ENCODE results near the gene SULT1A1.
A peak's percentile ranks its signal among the peaks of the same experiment; 100 is the strongest.
"Not testable (repeated sequence)": the region's sequence is repeated elsewhere in the genome, so short reads cannot be mapped to it uniquely, and the experiment has no call there.

Gene SULT1A1

DNA sequence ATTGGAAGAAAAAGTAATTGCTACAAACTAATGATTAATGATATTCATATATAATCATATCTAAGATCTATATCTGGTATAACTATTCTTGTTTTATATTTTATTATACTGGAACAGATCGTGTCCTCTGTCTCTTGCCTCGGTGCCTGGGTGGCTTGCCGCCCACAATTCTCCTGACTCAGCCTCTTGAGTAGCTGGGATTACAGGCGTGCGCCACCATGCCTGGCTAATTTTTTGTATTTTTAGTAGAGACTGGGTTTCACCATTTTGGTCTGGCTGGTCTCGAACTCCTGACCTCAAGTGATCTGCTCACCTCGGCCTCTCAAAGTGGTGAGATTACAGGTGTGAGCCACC is 6.4 kb upstream of the SULT1A1 start:
- Mint-ChIP-seq H3K36me3 (ENCODE audit: insufficient read depth) (peaks cover 11% of the 10 kb centered on the region), H3K27ac (peak overlapping the region in 1 of 2 donors; percentile 9)
- not testable (repeated sequence) for DNase-seq; H3K4me3 Mint-ChIP-seq; H3K9me3 Mint-ChIP-seq; ATAC-seq (replicated peaks); H3K4me1 Mint-ChIP-seq (ENCODE audit: low read depth in 2 of 2); H3K27me3 Mint-ChIP-seq

DNA sequence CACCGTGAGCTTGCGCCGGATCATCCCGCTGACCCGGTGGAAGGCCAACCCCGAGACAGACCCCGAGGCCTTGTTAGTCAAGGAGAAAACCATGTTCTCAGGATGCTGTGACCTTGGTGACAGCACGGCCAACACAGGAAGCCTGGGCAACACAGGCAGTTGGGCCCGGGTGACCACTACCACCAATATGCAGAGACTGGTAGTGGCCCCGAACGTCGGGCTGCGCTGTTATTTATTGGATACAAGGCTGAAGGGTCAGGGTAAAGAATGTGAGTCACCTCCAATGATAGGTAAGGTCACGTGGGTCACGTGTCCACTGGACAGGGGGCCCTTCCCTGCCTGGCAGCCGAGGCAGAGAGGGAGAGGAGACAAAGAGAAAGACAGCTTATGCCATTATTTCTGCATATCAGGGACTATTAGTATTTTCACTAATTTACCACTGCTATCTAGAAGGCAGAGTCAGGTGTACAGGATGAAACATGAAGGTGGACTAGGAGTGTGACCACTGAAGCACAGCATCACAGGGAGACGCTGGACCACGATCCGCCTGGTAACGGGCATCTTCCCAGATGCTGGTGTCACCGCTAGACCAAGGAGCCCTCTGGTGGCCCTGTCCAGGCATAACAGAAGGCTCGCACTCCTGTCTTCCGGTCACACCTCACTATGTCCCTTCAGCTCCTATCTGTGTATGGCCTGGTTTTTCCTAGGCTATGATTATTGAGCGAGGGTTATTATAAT is 5.8 kb upstream of the SULT1A1 start:
- Mint-ChIP-seq H3K27ac (peak overlapping the region in 1 of 2 donors; percentile 56), H3K36me3 (ENCODE audit: insufficient read depth) (peaks cover 11% of the 10 kb centered on the region)
- not testable (repeated sequence) for H3K4me3 Mint-ChIP-seq; ATAC-seq (replicated peaks); H3K4me1 Mint-ChIP-seq (ENCODE audit: low read depth in 2 of 2); DNase-seq; H3K27me3 Mint-ChIP-seq; H3K9me3 Mint-ChIP-seq

DNA sequence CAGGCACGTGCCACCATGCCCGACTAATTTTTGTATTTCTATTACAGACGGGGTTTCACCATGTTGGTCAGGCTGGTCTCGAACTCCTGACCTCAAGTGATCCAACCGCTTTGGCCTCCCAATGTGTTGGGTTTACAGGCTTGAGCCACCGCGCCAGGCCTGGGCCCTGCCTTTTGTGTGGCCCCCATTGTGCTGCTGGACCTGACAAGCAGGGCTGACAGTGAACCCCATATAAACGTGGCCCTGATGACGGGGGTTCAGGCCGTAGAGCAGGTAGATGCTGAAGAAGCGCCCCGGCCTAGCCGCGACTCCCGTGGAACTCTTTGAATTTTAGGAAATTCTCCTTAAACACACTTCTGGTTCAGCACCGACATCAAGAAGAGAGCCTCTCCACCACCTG is 4.7 kb upstream of the SULT1A1 start:
- not testable (repeated sequence) for H3K4me1 Mint-ChIP-seq (ENCODE audit: low read depth in 2 of 2); H3K27ac Mint-ChIP-seq; H3K27me3 Mint-ChIP-seq; DNase-seq; ATAC-seq (replicated peaks); H3K9me3 Mint-ChIP-seq; H3K4me3 Mint-ChIP-seq
- peaks cover 11% of the 10 kb centered on the region for H3K36me3 Mint-ChIP-seq (ENCODE audit: insufficient read depth)

DNA sequence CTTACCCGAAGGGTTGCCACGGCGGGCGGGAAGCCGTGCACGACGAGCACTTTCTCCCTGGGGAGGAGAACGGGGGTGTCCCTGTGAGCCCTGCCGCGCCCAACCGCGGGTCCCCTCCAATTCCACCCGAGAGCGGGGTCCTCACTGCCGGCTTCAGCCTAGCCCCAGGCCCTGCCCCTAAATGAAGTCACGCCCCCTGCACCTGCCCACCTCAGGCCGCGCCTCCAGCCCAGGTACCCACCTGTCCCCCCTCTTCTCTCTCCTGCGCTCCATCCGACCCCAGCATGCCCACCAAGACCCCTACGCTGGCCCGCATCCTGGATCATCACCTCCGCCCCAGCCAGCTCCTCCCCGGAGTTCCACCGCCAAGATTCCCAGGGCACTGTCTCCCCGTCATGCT is 4.1 kb upstream of the SULT1A1 start:
- H3K36me3 Mint-ChIP-seq (ENCODE audit: insufficient read depth), result peaks cover 11% of the 10 kb centered on the region
- not testable (repeated sequence) for H3K4me1 Mint-ChIP-seq (ENCODE audit: low read depth in 2 of 2); ATAC-seq (replicated peaks); H3K9me3 Mint-ChIP-seq; DNase-seq; H3K27ac Mint-ChIP-seq; H3K4me3 Mint-ChIP-seq; H3K27me3 Mint-ChIP-seq

DNA sequence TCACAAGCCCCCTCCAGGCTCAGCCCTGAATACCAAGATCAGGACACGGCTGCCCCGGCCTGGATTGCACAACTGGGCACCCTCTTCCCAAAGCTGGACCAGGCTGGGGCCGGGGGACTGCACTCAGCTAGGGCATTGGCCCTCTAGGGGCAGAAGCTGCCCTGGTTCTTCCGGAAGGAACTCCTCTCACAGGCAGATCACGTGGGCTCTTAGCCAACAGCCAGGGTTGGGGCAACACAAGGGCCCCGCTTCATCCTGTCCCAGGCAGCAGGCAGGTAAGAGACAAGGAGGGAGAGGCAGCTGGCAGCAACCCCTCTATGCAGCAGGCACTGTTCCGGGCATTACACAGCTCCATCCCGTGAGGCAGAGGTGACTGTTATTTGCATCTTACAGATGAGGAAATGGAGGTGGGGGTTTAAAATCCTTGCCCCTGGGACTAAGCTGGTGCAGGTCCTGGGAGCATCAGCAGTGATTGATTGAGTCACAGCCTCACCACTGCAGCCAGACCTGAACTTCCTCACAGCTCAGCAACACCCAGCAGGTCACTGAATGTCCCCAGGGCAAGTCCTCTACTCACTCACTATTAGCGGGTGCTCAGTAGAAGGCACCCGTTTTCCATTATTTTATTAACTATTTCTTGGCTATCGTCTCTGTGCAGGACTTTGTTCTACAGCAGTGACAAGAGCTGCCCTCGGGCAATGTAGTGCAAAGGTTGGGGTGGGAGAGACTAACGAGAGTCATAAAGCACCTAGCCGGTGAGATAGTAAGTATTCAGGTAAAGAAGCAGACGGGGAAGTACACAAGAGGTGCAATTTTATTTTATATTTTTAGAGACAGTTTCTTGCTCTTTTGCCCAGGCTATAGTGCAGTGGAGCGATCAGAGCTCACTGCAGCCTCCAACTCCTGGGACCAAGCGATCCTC is 2.8 kb upstream of the SULT1A1 start:
- H3K4me1 Mint-ChIP-seq (ENCODE audit: low read depth in 2 of 2); H3K36me3 Mint-ChIP-seq (ENCODE audit: insufficient read depth); H3K27ac Mint-ChIP-seq; H3K4me3 Mint-ChIP-seq; H3K9me3 Mint-ChIP-seq; H3K27me3 Mint-ChIP-seq; DNase-seq: not testable (repeated sequence)
- ATAC-seq (replicated peaks), result peak; percentile 98

DNA sequence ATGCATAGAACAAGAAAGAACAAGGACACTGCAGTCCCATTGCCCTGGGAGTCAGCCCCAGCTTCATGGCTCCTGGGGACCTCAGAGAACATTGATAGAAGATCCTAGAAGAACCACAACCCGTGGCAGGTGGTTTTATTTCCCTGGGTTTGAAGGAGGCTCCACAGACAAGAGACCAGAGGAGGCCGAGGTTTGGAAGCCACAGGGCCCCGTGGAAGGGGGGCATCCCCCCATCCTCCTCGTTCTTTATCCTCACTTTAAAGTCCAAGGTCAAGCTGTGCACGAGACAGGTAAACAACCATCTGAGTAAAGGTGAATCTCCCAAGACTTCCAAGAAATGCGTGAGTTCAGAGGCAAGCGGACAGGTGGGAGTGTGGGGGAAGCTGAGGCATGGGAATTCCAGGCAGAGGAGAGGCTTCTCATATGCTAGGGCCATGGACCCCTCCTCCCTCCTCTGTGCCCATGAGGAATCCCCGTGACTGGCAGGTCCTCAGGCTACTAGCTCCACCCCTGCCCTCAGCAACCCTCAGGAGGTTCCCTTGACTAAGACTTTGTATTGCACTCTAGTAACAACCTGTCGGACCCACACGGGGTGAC is 849 bp upstream of the SULT1A1 start:
- ATAC-seq (replicated peaks) (no peak), DNase-seq (no peak)
- no peak overlapping the region for H3K4me3 Mint-ChIP-seq
- H3K9me3 Mint-ChIP-seq, result no peaks in the 10 kb centered on the region
- H3K27me3 Mint-ChIP-seq, result no peaks in the 10 kb centered on the region
- peaks cover 5% of the 10 kb centered on the region for H3K36me3 Mint-ChIP-seq (ENCODE audit: insufficient read depth)
- peak overlapping the region in 1 of 2 donors; percentile 87 for H3K27ac Mint-ChIP-seq
- peaks cover 0 to 7% of the 10 kb centered on the region in 2 donors for H3K4me1 Mint-ChIP-seq (ENCODE audit: low read depth in 2 of 2)

DNA sequence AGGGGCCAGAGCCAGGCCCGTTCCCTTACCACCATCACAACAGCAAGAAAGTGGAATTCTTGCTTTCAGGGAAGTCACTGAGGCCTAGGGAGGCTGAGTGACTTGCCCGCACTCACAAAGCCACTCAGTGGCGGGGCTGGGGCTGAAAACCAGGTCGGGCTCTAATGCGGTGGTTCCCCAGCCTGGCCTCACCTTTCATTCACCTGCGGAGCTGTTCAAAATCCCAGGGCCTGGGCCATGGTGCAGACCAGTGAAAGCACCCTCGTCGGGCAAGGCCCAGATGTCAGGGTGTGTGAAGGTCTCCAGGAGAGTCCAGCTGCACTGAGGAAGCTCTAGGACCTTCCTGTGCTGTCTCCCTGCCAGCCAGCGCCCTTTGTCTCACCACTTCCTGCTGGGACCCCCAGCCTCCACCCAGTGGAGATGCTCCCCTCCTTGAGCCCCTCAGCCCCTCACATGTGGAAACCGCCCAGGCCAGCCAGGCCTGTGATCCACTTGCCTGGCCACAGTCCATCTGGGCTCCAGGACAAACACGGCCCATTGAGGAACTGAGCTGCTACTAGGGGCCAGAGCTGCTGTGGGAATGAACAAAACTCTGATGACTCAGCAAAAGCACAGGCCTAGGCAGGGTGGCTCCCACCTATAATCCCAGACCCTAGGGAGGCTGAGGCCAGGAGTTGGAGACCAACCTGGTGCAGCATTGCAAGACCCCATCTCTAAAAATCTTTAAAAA is 812 bp downstream of the SULT1A1 start:
- Mint-ChIP-seq H3K27ac (peak overlapping the region in 1 of 2 donors; percentile 32), H3K4me3 (peak overlapping the region in 1 of 2 donors; percentile 19)
- not testable (repeated sequence) for H3K36me3 Mint-ChIP-seq (ENCODE audit: insufficient read depth); H3K9me3 Mint-ChIP-seq; ATAC-seq (replicated peaks); H3K4me1 Mint-ChIP-seq (ENCODE audit: low read depth in 2 of 2); DNase-seq; H3K27me3 Mint-ChIP-seq

DNA sequence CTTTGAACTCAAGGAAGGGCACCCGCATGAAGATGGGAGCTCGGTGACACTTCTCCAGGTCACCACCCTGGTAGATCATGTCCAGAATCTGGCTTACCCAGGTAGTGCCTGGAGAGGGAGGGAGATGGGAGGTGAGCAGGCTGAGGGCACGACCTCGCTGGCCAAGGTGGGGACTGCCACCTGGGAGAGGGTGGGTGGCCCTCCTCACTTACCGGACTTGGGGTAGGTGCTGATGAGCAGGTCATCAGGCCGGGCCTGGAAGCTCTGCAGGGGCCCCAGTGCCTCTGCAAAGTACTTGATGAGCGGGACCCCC is 1.4 kb downstream of the SULT1A1 start:
- ATAC-seq (replicated peaks); H3K9me3 Mint-ChIP-seq; H3K27me3 Mint-ChIP-seq; DNase-seq; H3K4me3 Mint-ChIP-seq; H3K27ac Mint-ChIP-seq; H3K36me3 Mint-ChIP-seq (ENCODE audit: insufficient read depth); H3K4me1 Mint-ChIP-seq (ENCODE audit: low read depth in 2 of 2): not testable (repeated sequence)

DNA sequence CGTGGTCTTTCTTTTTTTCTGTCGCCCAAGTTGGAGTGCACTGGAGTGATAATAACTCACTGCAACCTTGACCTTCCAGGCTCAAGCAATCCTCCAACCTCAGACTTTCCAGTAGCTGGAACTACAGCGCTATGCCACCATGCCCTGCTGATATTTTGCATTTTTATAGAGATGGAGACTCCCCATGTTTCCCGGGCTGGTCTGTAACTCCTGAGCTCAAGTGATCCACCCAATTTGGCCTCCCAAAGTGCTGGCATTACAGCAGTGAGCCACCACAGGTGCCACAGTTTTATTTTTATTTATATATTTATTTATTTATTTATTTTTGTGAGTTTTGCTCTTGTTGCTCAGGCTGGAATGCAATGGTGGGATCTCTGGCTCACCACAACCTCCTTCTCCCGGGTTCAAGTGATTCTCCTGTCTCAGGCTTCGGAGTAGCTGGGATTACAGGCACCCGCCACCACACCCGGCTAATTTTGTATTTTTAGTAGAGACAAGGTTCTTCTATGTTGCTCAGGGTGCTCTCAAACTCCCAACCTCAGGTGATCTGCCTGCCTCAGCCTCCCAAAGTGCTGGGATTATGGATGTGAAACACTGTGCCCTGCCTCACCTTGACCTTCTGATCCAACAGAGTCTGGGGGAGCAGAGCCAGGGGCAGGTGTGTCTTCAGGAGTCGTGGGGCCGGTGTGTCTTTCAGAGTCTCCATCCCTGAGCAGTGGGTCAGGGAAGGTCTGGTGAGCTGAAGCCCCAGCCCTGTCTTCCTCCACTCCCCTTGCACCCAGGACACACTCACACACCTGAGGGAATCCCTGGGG is 2.0 kb downstream of the SULT1A1 start:
- H3K36me3 Mint-ChIP-seq (ENCODE audit: insufficient read depth); DNase-seq; H3K27ac Mint-ChIP-seq; H3K4me3 Mint-ChIP-seq; H3K27me3 Mint-ChIP-seq; H3K4me1 Mint-ChIP-seq (ENCODE audit: low read depth in 2 of 2); H3K9me3 Mint-ChIP-seq; ATAC-seq (replicated peaks): not testable (repeated sequence)

DNA sequence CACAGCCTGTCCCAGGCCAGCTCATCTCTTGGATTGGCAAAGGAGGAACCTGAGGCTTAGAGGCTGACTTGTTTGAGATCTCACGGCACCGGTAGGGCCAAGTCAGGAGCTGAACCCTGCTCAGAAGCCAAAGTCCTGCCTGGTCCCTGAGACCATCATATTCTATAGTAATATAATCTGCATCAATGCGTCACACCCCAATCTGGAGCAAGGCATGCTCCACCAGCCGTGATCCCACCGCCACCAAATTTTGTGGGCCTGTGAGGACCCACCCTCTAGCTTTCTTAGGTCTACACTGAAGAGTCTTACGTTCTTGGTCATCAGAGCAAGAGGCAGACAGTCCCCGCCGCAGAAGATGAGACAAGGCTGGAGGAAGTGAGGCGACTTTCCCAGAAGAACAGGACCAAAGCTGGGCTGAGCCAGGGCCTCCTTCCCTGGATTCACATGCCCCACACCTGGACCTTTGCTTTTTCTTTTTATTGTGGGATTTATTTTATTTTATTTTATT is 2.7 kb downstream of the SULT1A1 start:
- no peak overlapping the region for H3K27ac Mint-ChIP-seq
- peaks cover 5% of the 10 kb centered on the region for H3K36me3 Mint-ChIP-seq (ENCODE audit: insufficient read depth)
- H3K4me1 Mint-ChIP-seq (ENCODE audit: low read depth in 2 of 2), result peaks cover 0 to 7% of the 10 kb centered on the region in 2 donors
- no peaks in the 10 kb centered on the region for H3K27me3 Mint-ChIP-seq
- no peak overlapping the region for H3K4me3 Mint-ChIP-seq
- ATAC-seq (replicated peaks), result no peak
- no peak for DNase-seq
- H3K9me3 Mint-ChIP-seq, result no peaks in the 10 kb centered on the region

DNA sequence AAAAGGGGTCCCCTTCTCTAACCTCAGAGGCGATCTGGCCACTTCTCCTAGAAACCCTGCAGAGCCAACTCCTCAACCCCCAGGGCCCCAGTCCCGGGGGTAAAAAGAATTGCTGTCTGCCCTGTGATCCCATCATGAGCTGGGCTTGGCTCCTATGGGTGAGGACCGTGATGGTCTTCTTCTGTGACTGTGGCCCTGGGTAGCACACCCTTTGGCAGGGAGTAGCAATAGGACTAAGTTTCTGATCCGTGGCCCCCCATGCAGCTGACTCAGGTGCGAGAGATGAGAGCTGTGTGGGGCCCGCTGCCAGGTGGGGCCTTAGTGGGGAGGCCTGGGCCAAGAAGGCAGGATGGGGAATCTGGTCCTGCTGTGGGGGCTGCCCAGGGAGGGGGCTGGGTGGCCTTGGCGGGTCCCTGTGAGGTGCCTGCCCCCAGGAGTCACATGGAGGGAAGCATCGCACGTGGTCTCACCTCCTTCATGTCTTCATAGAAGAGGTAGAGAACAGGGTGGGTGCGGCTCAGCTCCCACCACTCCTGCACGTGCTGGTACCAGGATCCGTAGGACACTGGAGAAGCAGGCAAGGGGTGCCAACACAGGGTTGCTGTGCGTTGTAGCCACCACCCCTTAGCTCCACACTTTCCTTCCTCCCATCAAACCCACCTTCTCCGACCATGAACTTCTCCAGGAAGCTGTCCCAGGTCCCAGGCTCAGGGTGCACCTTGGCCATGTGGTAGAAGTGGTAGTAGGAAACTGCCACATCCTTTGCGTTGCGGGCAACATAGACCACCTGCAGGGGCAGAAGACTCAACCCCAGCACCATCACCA is 3.3 kb downstream of the SULT1A1 start:
- Mint-ChIP-seq H3K27me3 (no peaks in the 10 kb centered on the region), H3K4me3 (no peak overlapping the region), H3K9me3 (no peaks in the 10 kb centered on the region), H3K27ac (no peak overlapping the region), H3K4me1 (ENCODE audit: low read depth in 2 of 2) (peaks cover 0 to 8% of the 10 kb centered on the region in 2 donors), H3K36me3 (ENCODE audit: insufficient read depth) (peaks cover 5% of the 10 kb centered on the region)
- no peak for ATAC-seq (replicated peaks)
- no peak for DNase-seq

DNA sequence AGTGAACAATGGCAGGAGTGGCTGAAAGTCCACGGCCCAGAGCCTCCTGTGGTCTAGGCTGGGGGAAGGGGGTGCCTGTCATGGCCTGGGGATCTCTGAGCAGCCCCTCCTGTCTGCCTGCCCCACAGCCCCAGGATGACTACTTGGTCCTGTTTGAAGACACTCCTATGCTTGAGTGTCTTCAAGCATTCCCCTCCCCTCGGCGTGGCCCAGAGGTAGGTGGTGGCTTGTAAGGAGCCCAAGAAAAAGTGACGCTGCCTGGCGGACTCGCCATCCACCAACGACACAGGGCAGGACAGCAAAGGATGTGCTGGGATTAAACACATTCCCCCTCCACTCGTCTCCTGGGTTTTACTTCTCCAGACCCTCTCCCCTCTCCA is 5.7 kb downstream of the SULT1A1 start:
- H3K4me1 Mint-ChIP-seq (ENCODE audit: low read depth in 2 of 2), result peaks cover 0 to 3% of the 10 kb centered on the region in 2 donors
- peaks cover 5% of the 10 kb centered on the region for H3K36me3 Mint-ChIP-seq (ENCODE audit: insufficient read depth)
- H3K27me3 Mint-ChIP-seq, result no peaks in the 10 kb centered on the region
- no peak overlapping the region for H3K27ac Mint-ChIP-seq
- DNase-seq, result no peak
- no peaks in the 10 kb centered on the region for H3K9me3 Mint-ChIP-seq
- ATAC-seq (replicated peaks), result no peak
- no peak overlapping the region for H3K4me3 Mint-ChIP-seq
